ENCODE data around the gene CARD11.
A peak's percentile ranks its signal among the peaks of the same experiment; 100 is the strongest.

Gene CARD11

DNA sequence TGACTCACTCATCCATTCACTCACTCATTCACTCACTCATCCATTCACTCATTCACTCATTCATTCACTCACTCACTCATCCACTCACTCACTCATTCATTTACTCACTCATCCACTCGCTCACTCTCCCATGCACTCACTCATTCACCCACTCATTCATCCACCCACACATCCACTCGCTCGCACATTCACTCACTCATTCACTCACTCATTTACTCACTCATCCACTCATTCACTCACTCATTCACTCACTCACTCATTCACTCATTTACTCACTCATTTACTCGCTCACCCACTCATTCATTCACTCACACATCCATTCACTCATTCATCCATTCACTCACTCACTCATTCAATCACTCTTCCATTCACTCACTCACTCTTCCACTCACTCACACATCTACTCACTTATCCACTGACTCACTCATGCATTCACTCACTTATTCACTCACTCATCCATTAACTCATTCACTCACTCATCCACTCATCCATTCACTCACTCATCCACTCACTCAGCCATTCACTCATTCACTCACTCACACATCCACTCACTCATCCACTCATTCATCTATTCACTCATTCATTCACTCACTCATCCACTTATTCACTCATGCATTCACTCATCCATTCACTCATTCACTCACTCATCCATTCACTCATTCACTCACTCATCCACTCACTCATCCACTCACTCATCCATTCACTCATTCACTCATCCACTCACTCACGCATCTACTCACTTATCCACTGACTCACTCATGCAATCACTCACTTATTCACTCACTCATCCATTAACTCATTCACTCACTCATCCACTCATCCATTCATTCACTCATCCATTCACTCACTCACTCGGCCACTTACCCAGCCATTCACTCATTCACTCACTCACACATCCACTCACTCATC, 74.0 kb downstream of the CARD11 start:
- Histone ChIP-seq H3K4me2 (ENCODE audit: low read length) (no peak overlapping the region), H3K9ac (ENCODE audit: low read length) (no peak overlapping the region), H3K79me2 (ENCODE audit: control insufficient read depth, insufficient read depth, low read length) (no peaks in the 10 kb centered on the region), H2BK5ac (ENCODE audit: low read length) (no peak overlapping the region), H3K4me1 (ENCODE audit: control insufficient read depth, low read depth, low read length) (no peaks in the 10 kb centered on the region), H2AK5ac (ENCODE audit: low read length) (no peak overlapping the region), H2BK15ac (replicated peaks; ENCODE audit: low read depth) (no peak overlapping the region), H3K27ac (ENCODE audit: low read depth, low read length) (no peak overlapping the region), H3K27me3 (ENCODE audit: insufficient read depth, low read length, poor library complexity) (no peaks in the 10 kb centered on the region), H4K5ac (ENCODE audit: low read length) (no peak overlapping the region), H3K36me3 (ENCODE audit: control insufficient read depth, insufficient read depth, low read length) (no peaks in the 10 kb centered on the region), H3K4me3 (ENCODE audit: low read length) (no peak overlapping the region), H3K23ac (ENCODE audit: low read length) (no peak overlapping the region), H2BK120ac (ENCODE audit: low read depth, low read length) (no peak overlapping the region), H3K56ac (ENCODE audit: low read length) (no peak overlapping the region), H3K4ac (ENCODE audit: low read depth, low read length) (no peak overlapping the region), H4K8ac (ENCODE audit: low read depth, low read length) (no peak overlapping the region), H3K79me1 (ENCODE audit: low read length) (no peaks in the 10 kb centered on the region), H3K18ac (ENCODE audit: low read length) (no peak overlapping the region)
- no peak for DNase-seq
- WGBS (ENCODE audit: extremely low coverage, insufficient coverage, low lambda C conversion rate), result 100% methylated on average over 2 of the region's 6 CpGs

DNA sequence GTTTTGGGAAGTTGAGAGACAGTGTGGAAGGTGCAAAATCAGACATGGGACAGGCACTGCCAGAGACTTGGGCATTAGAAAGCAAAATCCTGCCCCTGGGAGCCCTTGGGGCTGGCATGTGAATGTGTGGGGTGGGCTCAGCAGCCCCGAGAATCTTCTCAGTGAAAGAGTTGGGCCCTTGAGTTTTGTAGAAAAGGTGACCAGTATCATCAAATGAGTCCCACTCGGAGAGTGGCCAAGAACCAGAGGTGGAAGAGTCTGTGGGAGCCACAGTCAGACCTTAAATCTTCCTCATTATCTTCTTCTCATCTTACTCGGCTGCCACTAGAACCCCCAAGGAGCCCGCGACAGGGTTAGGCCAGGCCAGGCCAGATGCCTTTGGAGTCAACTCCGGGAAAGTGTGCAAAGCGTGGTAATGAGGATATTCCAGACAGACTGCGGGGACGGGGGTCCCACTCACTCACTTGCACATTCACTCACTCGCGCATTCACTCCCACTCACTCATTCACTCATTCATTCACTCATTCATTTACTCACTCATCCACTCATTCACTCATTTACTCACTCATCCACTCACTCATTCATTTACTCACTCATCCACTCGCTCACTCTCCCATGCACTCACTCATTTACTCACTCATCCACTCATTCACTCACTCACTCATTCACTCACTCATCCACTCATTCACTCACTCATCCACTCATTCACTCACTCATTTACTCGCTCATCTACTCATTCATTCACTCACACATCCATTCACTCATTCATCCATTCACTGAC, 74.9 kb downstream of the CARD11 start:
- Histone ChIP-seq H2AK5ac (ENCODE audit: low read length) (no peak overlapping the region), H3K18ac (ENCODE audit: low read length) (no peak overlapping the region), H2BK120ac (ENCODE audit: low read depth, low read length) (no peak overlapping the region), H3K79me2 (ENCODE audit: control insufficient read depth, insufficient read depth, low read length) (no peaks in the 10 kb centered on the region), H2BK5ac (ENCODE audit: low read length) (no peak overlapping the region), H3K23ac (ENCODE audit: low read length) (no peak overlapping the region), H4K8ac (ENCODE audit: low read depth, low read length) (no peak overlapping the region), H3K36me3 (ENCODE audit: control insufficient read depth, insufficient read depth, low read length) (no peaks in the 10 kb centered on the region), H3K9ac (ENCODE audit: low read length) (no peak overlapping the region), H3K4me2 (ENCODE audit: low read length) (no peak overlapping the region), H3K27me3 (ENCODE audit: insufficient read depth, low read length, poor library complexity) (no peaks in the 10 kb centered on the region), H3K56ac (ENCODE audit: low read length) (no peak overlapping the region), H3K79me1 (ENCODE audit: low read length) (no peaks in the 10 kb centered on the region), H3K4me1 (ENCODE audit: control insufficient read depth, low read depth, low read length) (no peaks in the 10 kb centered on the region), H2BK15ac (replicated peaks; ENCODE audit: low read depth) (no peak overlapping the region), H3K4me3 (ENCODE audit: low read length) (no peak overlapping the region), H3K4ac (ENCODE audit: low read depth, low read length) (no peak overlapping the region), H4K5ac (ENCODE audit: low read length) (no peak overlapping the region), H3K27ac (ENCODE audit: low read depth, low read length) (no peak overlapping the region)
- no CpG with 5 or more reads among the region's 13 CpGs for WGBS (ENCODE audit: extremely low coverage, insufficient coverage, low lambda C conversion rate)
- no peak for DNase-seq

DNA sequence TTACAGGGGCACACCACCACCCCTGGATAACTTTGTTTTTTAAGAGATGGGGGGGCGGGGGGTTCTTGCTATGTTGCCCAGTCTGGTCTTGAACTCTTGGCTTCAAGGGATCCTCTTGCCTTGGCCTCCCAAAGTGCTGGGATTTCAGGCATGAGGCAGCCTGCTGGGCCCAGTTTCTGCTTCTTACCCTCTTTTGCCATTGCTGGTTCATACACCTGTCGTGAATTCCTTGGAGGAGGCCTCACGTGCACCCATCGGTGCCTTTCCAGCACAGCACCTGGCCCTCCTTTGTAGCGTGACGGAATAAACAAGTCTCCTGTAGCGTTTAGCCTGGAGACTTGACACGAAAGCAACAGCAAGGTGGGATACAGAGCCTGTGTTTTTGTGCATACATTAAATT, 75.5 kb downstream of the CARD11 start:
- H3K18ac ChIP-seq (ENCODE audit: low read length), result no peak overlapping the region
- no peak overlapping the region for H3K56ac ChIP-seq (ENCODE audit: low read length)
- no peak overlapping the region for H2BK15ac ChIP-seq (replicated peaks; ENCODE audit: low read depth)
- WGBS (ENCODE audit: extremely low coverage, insufficient coverage, low lambda C conversion rate), result no CpG with 5 or more reads among the region's 8 CpGs
- H3K79me2 ChIP-seq (ENCODE audit: control insufficient read depth, insufficient read depth, low read length), result no peaks in the 10 kb centered on the region
- H3K36me3 ChIP-seq (ENCODE audit: control insufficient read depth, insufficient read depth, low read length), result no peaks in the 10 kb centered on the region
- H3K27ac ChIP-seq (ENCODE audit: low read depth, low read length), result no peak overlapping the region
- no peak overlapping the region for H3K4ac ChIP-seq (ENCODE audit: low read depth, low read length)
- H2BK120ac ChIP-seq (ENCODE audit: low read depth, low read length), result no peak overlapping the region
- H3K9ac ChIP-seq (ENCODE audit: low read length), result no peak overlapping the region
- no peak overlapping the region for H2BK5ac ChIP-seq (ENCODE audit: low read length)
- H3K4me2 ChIP-seq (ENCODE audit: low read length), result no peak overlapping the region
- no peak overlapping the region for H4K8ac ChIP-seq (ENCODE audit: low read depth, low read length)
- H3K79me1 ChIP-seq (ENCODE audit: low read length), result no peaks in the 10 kb centered on the region
- no peak for DNase-seq
- no peaks in the 10 kb centered on the region for H3K4me1 ChIP-seq (ENCODE audit: control insufficient read depth, low read depth, low read length)
- no peak overlapping the region for H4K5ac ChIP-seq (ENCODE audit: low read length)
- H3K23ac ChIP-seq (ENCODE audit: low read length), result no peak overlapping the region
- H3K4me3 ChIP-seq (ENCODE audit: low read length), result no peak overlapping the region
- H2AK5ac ChIP-seq (ENCODE audit: low read length), result no peak overlapping the region
- no peaks in the 10 kb centered on the region for H3K27me3 ChIP-seq (ENCODE audit: insufficient read depth, low read length, poor library complexity)

DNA sequence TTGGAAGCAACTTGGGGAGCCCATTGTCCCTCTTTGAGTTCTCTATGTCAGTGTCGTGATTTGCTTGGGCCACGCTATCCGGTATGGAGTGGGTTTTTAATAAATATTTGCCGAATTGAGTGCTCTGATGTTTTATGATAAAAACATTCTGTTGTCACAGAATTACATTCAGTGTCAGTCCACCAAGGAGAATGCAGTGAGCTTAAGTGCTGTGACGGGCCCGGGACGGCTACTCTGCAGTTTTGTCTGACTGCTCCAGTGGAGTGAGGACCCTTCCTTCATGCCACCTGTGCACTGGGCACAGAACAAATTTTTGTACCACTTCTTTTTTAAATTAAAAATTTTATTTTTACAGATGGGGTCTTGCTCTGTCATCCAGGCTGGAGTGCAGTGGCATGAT, 76.0 kb downstream of the CARD11 start:
- no peak overlapping the region for H2AK5ac ChIP-seq (ENCODE audit: low read length)
- H3K9ac ChIP-seq (ENCODE audit: low read length), result no peak overlapping the region
- no peak overlapping the region for H3K4me2 ChIP-seq (ENCODE audit: low read length)
- H3K18ac ChIP-seq (ENCODE audit: low read length), result no peak overlapping the region
- no peak overlapping the region for H3K4ac ChIP-seq (ENCODE audit: low read depth, low read length)
- no peak overlapping the region for H4K8ac ChIP-seq (ENCODE audit: low read depth, low read length)
- H3K4me3 ChIP-seq (ENCODE audit: low read length), result no peak overlapping the region
- no peak overlapping the region for H3K23ac ChIP-seq (ENCODE audit: low read length)
- no peak for DNase-seq
- H2BK5ac ChIP-seq (ENCODE audit: low read length), result no peak overlapping the region
- no peak overlapping the region for H3K27ac ChIP-seq (ENCODE audit: low read depth, low read length)
- H2BK120ac ChIP-seq (ENCODE audit: low read depth, low read length), result no peak overlapping the region
- no peaks in the 10 kb centered on the region for H3K79me1 ChIP-seq (ENCODE audit: low read length)
- H4K5ac ChIP-seq (ENCODE audit: low read length), result no peak overlapping the region
- H3K56ac ChIP-seq (ENCODE audit: low read length), result no peak overlapping the region
- no peaks in the 10 kb centered on the region for H3K36me3 ChIP-seq (ENCODE audit: control insufficient read depth, insufficient read depth, low read length)
- no peaks in the 10 kb centered on the region for H3K27me3 ChIP-seq (ENCODE audit: insufficient read depth, low read length, poor library complexity)
- H3K79me2 ChIP-seq (ENCODE audit: control insufficient read depth, insufficient read depth, low read length), result no peaks in the 10 kb centered on the region
- no CpG with 5 or more reads among the region's 7 CpGs for WGBS (ENCODE audit: extremely low coverage, insufficient coverage, low lambda C conversion rate)
- no peak overlapping the region for H2BK15ac ChIP-seq (replicated peaks; ENCODE audit: low read depth)
- H3K4me1 ChIP-seq (ENCODE audit: control insufficient read depth, low read depth, low read length), result no peaks in the 10 kb centered on the region

DNA sequence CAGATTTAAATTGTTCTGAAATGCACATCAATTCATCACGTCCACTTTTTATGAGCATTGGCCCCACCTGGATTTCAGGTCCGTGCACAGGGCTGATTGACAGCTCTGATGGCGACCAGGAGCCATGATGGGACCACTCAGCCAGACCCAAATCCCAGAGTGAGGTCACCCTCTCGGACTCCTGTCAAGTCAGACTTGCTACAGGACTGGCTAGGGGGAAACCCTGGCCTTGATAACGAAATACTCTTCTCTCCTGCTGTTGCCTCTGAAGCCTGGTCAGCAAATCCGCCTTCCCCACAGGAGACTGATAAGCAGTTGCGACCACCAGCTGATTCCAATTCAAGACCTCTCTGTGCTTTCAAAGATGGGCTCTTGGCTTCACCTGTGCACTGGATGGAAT, 76.4 kb downstream of the CARD11 start:
- no peak overlapping the region for H3K4me2 ChIP-seq (ENCODE audit: low read length)
- H3K56ac ChIP-seq (ENCODE audit: low read length), result no peak overlapping the region
- no peak overlapping the region for H3K4ac ChIP-seq (ENCODE audit: low read depth, low read length)
- no peak overlapping the region for H2AK5ac ChIP-seq (ENCODE audit: low read length)
- H2BK120ac ChIP-seq (ENCODE audit: low read depth, low read length), result no peak overlapping the region
- WGBS (ENCODE audit: extremely low coverage, insufficient coverage, low lambda C conversion rate), result no CpG with 5 or more reads among the region's 7 CpGs
- no peak overlapping the region for H3K9ac ChIP-seq (ENCODE audit: low read length)
- H3K79me2 ChIP-seq (ENCODE audit: control insufficient read depth, insufficient read depth, low read length), result no peaks in the 10 kb centered on the region
- H4K8ac ChIP-seq (ENCODE audit: low read depth, low read length), result no peak overlapping the region
- no peaks in the 10 kb centered on the region for H3K27me3 ChIP-seq (ENCODE audit: insufficient read depth, low read length, poor library complexity)
- H3K18ac ChIP-seq (ENCODE audit: low read length), result no peak overlapping the region
- no peak overlapping the region for H3K23ac ChIP-seq (ENCODE audit: low read length)
- H3K4me3 ChIP-seq (ENCODE audit: low read length), result no peak overlapping the region
- no peaks in the 10 kb centered on the region for H3K4me1 ChIP-seq (ENCODE audit: control insufficient read depth, low read depth, low read length)
- DNase-seq, result peak; percentile 32
- H4K5ac ChIP-seq (ENCODE audit: low read length), result no peak overlapping the region
- H2BK5ac ChIP-seq (ENCODE audit: low read length), result no peak overlapping the region
- no peaks in the 10 kb centered on the region for H3K79me1 ChIP-seq (ENCODE audit: low read length)
- no peaks in the 10 kb centered on the region for H3K36me3 ChIP-seq (ENCODE audit: control insufficient read depth, insufficient read depth, low read length)
- no peak overlapping the region for H2BK15ac ChIP-seq (replicated peaks; ENCODE audit: low read depth)
- no peak overlapping the region for H3K27ac ChIP-seq (ENCODE audit: low read depth, low read length)
